ENCODE results near the gene PGBD1.
A peak's percentile ranks its signal among the peaks of the same experiment; 100 is the strongest.

PGBD1 gene

DNA sequence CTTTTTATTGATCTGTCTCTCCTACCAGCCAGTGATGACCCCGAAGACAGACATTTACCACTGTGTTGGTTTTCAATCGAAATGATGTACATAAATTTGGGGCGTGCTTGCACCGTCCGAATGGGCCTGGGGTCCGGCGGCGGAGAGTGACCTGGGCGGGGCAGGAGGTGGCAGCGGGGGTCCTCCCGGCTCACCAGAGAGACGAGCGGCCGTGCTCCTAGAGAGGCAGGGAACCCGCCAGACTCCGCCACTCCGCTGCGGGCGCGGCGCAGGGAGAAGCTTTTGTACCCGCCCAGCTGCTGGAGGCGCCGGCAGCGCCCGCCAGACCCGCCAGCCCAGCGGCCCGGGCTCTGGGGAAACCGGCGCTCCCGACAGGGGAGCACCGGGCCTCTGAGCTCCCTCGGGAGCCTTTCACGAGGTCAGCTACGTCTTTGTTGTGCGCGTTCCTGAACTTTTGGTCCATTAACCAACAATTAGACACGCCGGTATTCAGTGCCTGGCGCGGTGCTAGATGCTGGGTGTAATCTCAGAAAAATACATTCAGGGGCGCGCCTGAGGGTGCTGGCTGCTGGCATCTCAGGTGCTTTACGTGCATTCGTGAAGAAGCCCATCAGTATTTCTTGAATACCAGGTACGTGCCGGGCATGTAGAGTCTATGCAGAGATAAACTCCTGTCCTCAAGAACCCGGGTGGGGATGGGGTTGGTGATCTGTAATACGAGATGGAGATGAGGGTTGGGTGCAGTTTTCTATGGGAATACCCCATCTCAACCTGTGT, at the start of gene PGBD1:
PGBD1 (plus strand) TSS at position 285 of the 777 bp plus-strand sequence. CDS start 2,242 bp downstream, outside the sequence.
- DNase-seq (ENCODE audit: low spot score) = peak; percentile 58
- in situ Hi-C loops (cut with MboI; ENCODE audit: low pct_unique_long_range_greater_than_20kb, low sequenced_read_pairs, unreplicated experiment) = no loop called here
- no peak for TF ChIP-seq CTCF (IDR thresholded peaks at IDR 0.05; ENCODE audit: extremely low read depth, insufficient read depth, missing control alignments)

GRCh38 chr6:28232785-28233184, 48.6 kb upstream of the PGBD1 start:
- no peak for TF ChIP-seq CTCF (IDR thresholded peaks at IDR 0.05; ENCODE audit: extremely low read depth, insufficient read depth, missing control alignments)
- DNase-seq (ENCODE audit: low spot score) = no peak
- in situ Hi-C loops (cut with MboI; ENCODE audit: low pct_unique_long_range_greater_than_20kb, low sequenced_read_pairs, unreplicated experiment) = no loop called here

DNA sequence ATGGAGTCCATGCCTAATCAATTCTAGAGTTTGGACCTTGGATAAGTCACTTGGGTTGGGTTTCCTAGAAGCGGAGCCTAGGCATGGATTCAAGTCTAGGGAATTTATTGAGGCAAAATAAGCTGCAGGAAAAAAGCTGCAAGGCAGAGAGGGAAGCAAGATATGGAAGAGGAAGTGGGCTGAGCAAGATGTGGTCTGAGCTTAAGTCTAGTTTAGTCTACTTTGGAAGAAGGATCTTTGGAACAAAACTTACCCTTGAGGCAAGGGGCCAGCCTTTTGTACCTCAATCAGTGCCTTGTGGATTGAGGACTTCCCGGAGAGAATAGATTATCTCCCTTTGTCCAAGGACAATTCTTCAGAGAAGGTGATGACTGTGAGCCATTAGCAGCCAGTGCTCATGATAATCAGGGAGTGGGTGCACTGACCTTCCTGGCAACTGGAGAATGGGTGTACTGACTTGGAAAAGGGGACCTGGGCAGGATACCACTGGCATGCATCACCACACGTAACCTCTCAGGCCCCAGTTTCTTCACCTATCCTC, 45.4 kb upstream of the PGBD1 start:
- no peak for TF ChIP-seq CTCF (IDR thresholded peaks at IDR 0.05; ENCODE audit: extremely low read depth, insufficient read depth, missing control alignments)
- DNase-seq (ENCODE audit: low spot score) = no peak
- in situ Hi-C loops (cut with MboI; ENCODE audit: low pct_unique_long_range_greater_than_20kb, low sequenced_read_pairs, unreplicated experiment) = no loop called here

DNA sequence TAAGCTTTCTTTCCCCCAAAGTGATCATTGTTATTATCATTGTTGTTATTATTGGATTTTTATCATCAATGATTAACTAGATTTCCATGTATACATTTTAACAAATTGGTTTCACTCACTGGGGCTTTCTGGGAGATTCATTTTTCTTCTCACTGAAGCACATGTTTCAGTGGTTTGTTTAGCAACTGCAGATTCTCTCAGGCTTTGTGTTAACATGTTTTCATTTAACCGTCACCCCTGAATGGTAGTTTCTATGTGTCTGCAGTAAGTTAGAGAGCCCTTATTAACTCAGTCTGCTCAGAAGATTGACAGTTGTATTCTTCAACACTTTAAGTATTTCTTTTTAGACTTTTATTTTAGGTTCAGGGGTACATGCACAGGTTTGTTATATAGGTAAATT, 41.7 kb upstream of the PGBD1 start:
- in situ Hi-C loops (cut with MboI; ENCODE audit: low pct_unique_long_range_greater_than_20kb, low sequenced_read_pairs, unreplicated experiment) = no loop called here
- no peak for TF ChIP-seq CTCF (IDR thresholded peaks at IDR 0.05; ENCODE audit: extremely low read depth, insufficient read depth, missing control alignments)
- no peak for DNase-seq (ENCODE audit: low spot score)

- DNase-seq (ENCODE audit: low spot score) = no peak
- in situ Hi-C loops (cut with MboI; ENCODE audit: low pct_unique_long_range_greater_than_20kb, low sequenced_read_pairs, unreplicated experiment) = no loop called here
- TF ChIP-seq CTCF (IDR thresholded peaks at IDR 0.05; ENCODE audit: extremely low read depth, insufficient read depth, missing control alignments) = no peak
Observed at GRCh38 chr6:28240471-28240870, 40.9 kb upstream of the PGBD1 start.

- in situ Hi-C loops (cut with MboI; ENCODE audit: low pct_unique_long_range_greater_than_20kb, low sequenced_read_pairs, unreplicated experiment) = no loop called here
Observed at GRCh38 chr6:28243946-28244345, 37.4 kb upstream of the PGBD1 start.

More at GRCh38 chr6:28243946-28244345, 37.4 kb upstream of the PGBD1 start:
- no peak for DNase-seq (ENCODE audit: low spot score)
- no peak for TF ChIP-seq CTCF (IDR thresholded peaks at IDR 0.05; ENCODE audit: extremely low read depth, insufficient read depth, missing control alignments)

All from GM13977 (cell line).